Fibroblast of the aortic adventitia (primary cell): ENCODE data around the gene FLNC. TPM values are rescaled to one million over a fixed set of nuclear protein-coding genes. Genes with fewer than 3 reads are reported as not detected.

Source experiments
- DNase-seq: peaks from one replicate; pipeline ENCODE4 v3.0.0-alpha.2; 2010; ENCODE audit warnings: low read depth
- H3K4me3 ChIP-seq: 2 replicates; pipeline ENCODE4 v1.5.1; 2011; ENCODE audit warnings: low read depth, mild to moderate bottlenecking, control low read depth, low read length, moderate library complexity
- CTCF ChIP-seq: IDR thresholded peaks from 2 replicates; pipeline ENCODE4 v1.5.1; 2011; ENCODE audit warnings: mild to moderate bottlenecking, low read length, control low read depth, inconsistent platforms; ENCODE audit not compliant: insufficient read depth
- total RNA-seq: library from RNA; depleted of rRNA; stranded (reverse); fragments of >200 nt; gene quantifications from 2 replicates; pipeline ENCODE4 v1.2.3, GENCODE V29; 2012; ENCODE audit warnings: low replicate concordance

FLNC gene
- total RNA-seq, 1 donor: 193 TPM

GRCh38 chr7:128856001-128856718, 26.0 kb downstream of the FLNC start:
- no peak for TF ChIP-seq CTCF
- no peak for DNase-seq
- H3K4me3 ChIP-seq: no peak overlapping the region

- peak; percentile 33 for DNase-seq
- TF ChIP-seq CTCF: no peak
- no peak overlapping the region for H3K4me3 ChIP-seq
These were observed 28.4 kb downstream of the FLNC start for GRCh38 chr7:128858380-128859231.

- no peak overlapping the region for H3K4me3 ChIP-seq
- TF ChIP-seq CTCF: no peak
- no peak for DNase-seq
These were observed 29.3 kb downstream of the FLNC start for GRCh38 chr7:128859232-128860157.

GRCh38 chr7:128860158-128861073, 30.2 kb downstream of the FLNC start:
- H3K4me3 ChIP-seq: no peak overlapping the region
- peak; percentile 20 for TF ChIP-seq CTCF
- DNase-seq: peak; percentile 77

- no peak for DNase-seq
- peak overlapping the region; percentile 51 for H3K4me3 ChIP-seq
These were observed 31.9 kb downstream of the FLNC start for GRCh38 chr7:128861957-128862570.

More at GRCh38 chr7:128861957-128862570, 31.9 kb downstream of the FLNC start:
- TF ChIP-seq CTCF: no peak
